HPDE6-E6E7 (cell line): ENCODE measurements around the gene FCRLA.
"Not testable (repeated sequence)": the region's sequence is repeated elsewhere in the genome, so short reads cannot be mapped to it uniquely, and the experiment has no call there.

Experiments
- DNase-seq: peaks from one replicate; pipeline ENCODE4 v3.0.0; 2011; ENCODE audit warnings: missing footprints; ENCODE audit errors: extremely low spot score

FCRLA gene

GRCh38 chr1:161705537-161705936 lies 1.5 kb upstream of the FCRLA start:
- DNase-seq, result no peak

GRCh38 chr1:161706113-161706481 lies 932 bp upstream of the FCRLA start:
- DNase-seq, result no peak

- DNase-seq, result no peak
These were observed 474 bp downstream of the FCRLA start for GRCh38 chr1:161707503-161707902.

- DNase-seq, result no peak
These were observed 2.3 kb downstream of the FCRLA start for GRCh38 chr1:161709373-161709772.

- no peak for DNase-seq
These were observed 3.5 kb downstream of the FCRLA start for GRCh38 chr1:161710560-161710959.

- no peak for DNase-seq
These were observed 11.7 kb downstream of the FCRLA start for GRCh38 chr1:161718559-161719324.

- no peak for DNase-seq
These were observed 12.2 kb downstream of the FCRLA start for GRCh38 chr1:161719325-161719611.

GRCh38 chr1:161720422-161720821 lies 13.4 kb downstream of the FCRLA start:
- DNase-seq, result no peak

- DNase-seq, result no peak
These were observed 14.1 kb downstream of the FCRLA start, which contains the start of gene FCRLB for GRCh38 chr1:161720956-161721737. Gene FCRLB (plus strand): TSS chr1:161721544. CDS start chr1:161722673, 1,129 bp downstream.

- no peak for DNase-seq
These were observed 14.8 kb downstream of the FCRLA start for GRCh38 chr1:161721738-161722343.

- DNase-seq, result no peak
These were observed 15.4 kb downstream of the FCRLA start for GRCh38 chr1:161722406-161722805.

GRCh38 chr1:161723459-161724141 lies 16.6 kb downstream of the FCRLA start:
- peak; percentile 46 for DNase-seq

GRCh38 chr1:161725258-161725907 lies 18.4 kb downstream of the FCRLA start:
- DNase-seq, result not testable (repeated sequence)

- DNase-seq, result no peak
These were observed 19.0 kb downstream of the FCRLA start for GRCh38 chr1:161725908-161726472.

GRCh38 chr1:161726473-161727255 lies 19.6 kb downstream of the FCRLA start:
- peak; percentile 45 for DNase-seq

GRCh38 chr1:161727256-161727924 lies 20.4 kb downstream of the FCRLA start:
- no peak for DNase-seq

GRCh38 chr1:161728376-161729226 lies 21.6 kb downstream of the FCRLA start:
- no peak for DNase-seq

GRCh38 chr1:161730050-161730564 lies 23.1 kb downstream of the FCRLA start:
- peak; percentile 71 for DNase-seq

GRCh38 chr1:161731241-161731640 lies 24.2 kb downstream of the FCRLA start:
- no peak for DNase-seq
